HPDE6-E6E7 (cell line): ENCODE data around the gene GATA3.
A peak's percentile ranks its signal among the peaks of the same experiment; 100 is the strongest.

Experiments
- DNase-seq: peaks from one replicate; pipeline ENCODE4 v3.0.0; 2011; ENCODE audit warnings: missing footprints; ENCODE audit errors: extremely low spot score

Gene GATA3

DNA sequence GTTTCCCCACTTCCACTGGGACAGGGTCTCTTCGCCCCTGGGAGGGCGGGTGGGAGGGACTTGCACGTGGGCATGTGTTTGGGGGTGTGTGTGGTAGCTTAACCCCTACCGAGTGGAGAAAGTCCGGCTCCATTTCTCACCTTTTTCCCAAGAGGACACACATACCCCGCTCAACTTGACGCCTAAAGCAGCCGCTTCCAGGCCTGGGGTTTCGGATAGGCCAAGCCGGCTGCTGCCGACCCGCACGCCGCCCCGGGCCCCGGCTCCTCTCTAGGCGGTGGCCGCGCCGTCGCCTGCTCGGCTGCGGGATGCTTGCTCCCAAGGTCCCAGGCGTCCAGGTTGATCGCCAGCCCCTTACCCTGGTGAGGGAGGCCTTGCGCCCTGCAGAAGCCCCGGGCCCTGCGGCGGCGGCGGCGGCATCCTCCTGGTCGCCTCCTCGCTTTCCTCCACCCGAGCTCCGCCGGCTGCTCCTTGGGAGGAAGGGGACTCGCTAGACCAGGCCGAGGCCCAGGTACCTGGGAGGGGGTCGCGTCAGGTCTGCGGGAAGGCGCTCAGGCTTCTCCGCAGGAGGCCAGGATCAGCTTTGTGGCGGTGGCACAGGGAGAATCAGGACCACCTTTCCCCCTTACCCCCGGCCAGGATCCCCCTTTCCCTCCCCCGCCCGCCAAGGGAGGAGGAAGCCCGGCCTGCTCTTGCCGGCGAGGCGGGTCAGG, 3.2 kb upstream of the GATA3 start:
- DNase-seq: no peak

DNA sequence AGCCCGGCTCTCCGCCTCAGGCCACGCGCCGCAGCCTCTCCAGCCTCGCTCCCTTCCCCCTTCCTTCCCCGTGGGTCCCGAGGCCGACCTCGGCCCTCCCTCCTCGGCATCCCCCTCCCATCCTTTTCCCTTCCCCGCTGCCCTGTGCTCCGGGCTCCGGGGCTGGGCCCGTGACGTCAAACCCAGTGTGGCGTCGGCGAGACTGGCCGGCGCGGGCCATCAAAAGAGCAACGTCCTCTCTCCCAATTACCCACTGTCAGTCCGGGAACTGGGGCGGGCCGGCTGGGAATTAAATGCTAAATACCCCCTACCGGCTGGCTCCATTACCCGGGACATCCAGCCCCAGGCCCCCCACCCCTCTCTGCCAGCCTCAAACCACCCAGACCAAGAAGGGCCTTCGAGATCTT, 2.6 kb upstream of the GATA3 start:
- no peak for DNase-seq

DNA sequence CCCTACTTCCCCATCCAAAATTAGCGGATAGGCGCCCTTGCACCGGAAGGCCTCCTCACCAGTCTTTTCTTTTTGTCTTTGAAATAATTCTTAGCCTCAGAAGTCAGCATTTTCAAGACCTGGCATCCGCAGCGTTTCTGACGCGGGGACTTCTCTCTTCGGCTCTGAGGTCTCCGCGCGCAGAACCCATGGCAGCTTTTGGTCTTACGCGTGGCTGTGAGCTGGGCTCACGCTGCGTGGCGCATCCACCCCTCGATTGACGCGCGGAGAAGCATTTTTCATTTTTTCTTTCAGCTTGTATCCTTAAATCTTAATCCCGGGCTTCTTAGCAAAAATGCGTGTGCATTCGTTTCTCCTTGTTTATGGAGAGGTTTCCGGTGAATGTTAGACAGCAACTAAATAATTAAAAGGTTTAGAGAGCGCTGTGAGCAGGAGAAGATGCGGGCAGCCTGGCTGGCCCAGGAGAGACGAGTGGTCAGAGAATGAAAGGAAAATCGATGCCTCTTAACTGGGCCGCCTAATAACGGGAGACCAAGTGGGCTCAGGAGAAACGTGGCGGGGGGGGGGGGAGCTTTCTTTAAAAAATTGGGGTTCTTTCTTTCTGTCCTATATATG, 2.0 kb upstream of the GATA3 start:
- DNase-seq: no peak

DNA sequence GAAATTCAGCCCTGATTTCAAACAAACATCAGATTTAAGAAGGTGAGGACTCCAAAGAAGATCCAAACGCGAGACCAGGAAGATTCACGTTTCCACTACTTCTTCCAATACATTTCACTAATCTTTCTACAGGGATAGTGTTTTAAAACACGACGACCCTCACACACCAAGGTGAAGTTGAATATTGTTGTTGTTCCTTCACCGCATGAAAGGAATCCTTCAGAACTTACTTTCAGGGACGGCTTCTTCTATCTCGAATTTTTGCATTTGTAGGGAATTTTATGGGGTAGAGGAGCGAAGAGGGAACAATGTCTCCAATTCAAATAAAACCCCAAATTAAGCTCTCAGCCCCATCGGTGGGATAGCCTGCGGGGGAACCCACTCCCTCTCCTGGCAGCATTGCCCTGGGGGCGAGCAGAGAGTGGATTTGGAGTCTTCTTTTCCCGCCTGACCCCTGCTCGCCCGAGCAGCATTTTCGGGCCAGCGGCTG, 1.5 kb upstream of the GATA3 start:
- no peak for DNase-seq

DNA sequence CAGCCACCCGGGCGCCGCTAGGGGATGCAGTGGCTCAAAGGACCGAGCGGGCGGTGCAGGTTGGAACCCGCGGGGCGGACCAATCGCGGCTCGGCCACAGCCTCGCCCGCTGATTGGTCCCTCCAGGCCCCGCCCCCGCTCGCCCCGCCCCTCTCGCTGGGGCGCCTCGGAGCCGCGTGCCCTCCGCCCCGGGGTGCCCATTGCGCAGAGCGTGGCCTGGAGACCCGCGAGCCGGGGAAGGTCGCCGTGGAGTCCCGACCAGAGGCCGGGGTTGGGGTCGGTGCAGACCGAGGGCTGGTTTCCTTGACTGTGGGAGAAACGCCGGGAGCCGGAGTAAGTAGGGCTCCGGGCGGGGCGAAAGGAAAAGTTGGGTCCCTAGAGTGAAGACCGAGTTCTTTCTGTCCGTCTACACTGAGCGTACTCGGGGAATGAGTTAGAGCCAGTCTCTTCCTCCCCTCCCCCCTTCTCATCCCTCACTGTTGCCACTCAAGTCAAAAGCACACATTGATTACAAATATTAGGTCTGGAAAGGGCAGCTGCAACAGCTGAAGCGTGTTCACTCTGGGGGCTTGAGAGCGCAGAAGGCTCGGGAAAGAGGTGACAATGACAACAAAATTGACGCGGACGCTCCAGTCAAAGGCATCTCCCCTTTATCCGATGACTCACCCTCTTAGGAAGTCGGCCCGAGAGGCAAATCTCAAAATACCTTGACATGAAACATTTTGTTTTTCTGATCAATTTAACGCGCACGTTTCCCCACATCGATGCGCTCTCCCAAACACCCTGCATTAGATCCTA, 843 bp upstream of the GATA3 start:
- DNase-seq: peak; percentile 69

DNA sequence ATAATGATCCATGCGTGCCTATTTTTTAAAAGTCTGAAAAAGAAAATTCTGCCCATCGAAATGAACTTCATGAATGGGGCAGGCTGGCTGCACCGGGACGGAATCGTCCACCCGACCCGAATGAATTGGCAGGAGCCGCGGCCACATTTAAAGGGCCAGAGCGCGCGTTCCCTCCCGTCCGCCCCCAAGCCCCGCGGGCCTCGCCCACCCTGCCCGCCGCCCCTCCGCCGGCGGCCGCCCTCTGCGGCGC, 319 bp upstream of the GATA3 start:
- no peak for DNase-seq

DNA sequence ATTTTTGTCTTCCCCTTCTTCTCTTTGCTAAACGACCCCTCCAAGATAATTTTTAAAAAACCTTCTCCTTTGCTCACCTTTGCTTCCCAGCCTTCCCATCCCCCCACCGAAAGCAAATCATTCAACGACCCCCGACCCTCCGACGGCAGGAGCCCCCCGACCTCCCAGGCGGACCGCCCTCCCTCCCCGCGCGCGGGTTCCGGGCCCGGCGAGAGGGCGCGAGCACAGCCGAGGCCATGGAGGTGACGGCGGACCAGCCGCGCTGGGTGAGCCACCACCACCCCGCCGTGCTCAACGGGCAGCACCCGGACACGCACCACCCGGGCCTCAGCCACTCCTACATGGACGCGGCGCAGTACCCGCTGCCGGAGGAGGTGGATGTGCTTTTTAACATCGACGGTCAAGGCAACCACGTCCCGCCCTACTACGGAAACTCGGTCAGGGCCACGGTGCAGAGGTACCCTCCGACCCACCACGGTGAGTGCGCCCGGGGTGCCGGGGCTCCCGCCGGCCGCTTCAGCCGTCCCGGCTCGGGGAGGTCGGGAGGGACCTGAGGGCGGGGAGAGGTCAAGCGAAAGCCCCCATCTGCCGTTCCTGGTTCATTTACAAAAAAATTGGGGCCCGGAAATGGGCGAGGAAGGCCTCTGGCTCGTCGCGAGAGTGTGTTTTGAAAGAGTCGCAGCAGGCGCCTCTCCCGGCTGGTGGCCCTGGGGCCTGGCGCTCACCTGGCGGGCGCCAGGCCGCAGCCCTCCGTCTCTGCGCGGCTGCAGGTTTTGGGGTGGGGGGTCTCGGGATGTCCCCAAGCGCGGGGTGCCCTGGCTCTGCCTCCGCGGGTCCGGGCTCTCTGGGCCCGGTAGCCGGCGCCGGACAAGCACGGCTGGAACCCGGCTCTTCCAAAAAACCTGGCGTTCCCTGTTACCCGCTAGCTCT, 1.2 kb downstream of the GATA3 start:
- DNase-seq: no peak

DNA sequence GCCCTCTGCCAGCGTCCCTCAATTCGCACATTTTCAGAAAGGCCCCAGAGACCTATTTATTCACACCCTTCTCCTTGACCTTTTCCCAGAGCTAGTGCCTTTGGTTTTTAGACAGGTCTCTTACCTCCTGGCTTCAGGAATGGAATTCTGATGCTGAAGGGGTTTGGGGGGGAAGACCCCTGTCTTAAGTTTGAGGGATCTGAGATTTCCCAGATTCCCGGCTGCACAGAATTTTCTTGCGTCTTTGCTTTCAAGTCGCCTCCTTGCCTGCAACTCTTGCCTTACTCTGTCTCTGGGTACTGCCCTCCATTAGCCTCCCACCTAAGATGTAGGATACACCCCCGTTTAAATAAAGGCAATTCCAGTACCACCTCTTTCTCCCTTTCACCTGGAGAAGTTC, 1.9 kb downstream of the GATA3 start:
- DNase-seq: no peak

DNA sequence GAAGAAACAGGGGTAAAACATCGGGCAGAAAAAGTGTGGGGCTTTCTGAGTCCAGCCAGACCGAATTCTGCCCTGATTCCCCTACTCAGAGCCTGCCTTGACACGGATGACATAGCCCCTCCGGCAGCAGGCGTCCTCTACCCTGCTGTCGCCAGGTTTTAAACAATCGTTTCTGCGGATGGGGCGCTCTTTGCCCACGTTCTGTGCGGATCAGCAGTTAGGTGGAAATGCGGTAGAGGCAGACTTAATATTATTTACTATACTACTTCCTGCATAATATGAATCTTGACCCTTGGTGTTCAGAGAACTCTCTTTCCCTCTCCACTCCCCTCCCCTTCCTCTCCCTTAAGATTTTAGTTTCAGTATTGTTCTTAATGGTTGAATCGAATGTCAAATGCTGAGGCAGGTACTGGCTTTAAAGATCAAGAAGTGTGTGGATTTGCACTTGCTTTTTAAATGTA, 2.4 kb downstream of the GATA3 start:
- DNase-seq: no peak

DNA sequence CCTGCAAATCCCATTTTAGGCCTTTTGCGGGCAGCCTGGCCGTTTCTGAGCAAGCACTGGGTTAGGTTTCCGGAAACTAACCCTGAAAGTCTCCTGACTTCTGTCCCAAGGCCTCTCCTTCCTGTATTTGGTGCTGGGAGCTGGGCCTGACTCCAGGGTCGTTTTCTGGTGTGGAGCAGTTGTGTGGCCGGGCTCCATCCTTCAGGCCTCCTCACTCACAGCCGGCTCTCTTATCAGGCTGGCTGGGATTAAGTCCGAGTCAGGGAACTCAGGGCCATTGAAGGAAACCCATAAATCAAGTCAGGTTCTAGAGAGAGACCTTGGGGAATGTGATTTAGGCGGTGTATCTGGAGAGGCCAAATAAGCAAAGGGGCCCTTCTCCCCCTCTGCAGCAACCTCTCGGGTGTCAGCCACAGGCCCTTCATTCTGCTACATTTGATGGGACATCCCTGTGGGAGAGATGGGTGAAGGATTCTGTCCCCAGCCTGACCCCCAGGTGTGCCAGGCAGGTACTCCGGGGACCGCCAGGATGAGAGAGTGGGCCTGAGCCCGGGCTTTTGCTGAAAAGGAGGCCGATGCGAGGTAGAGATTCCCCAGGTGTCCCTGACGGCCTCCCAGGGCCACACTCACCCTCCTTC, 3.3 kb downstream of the GATA3 start:
- DNase-seq: no peak

DNA sequence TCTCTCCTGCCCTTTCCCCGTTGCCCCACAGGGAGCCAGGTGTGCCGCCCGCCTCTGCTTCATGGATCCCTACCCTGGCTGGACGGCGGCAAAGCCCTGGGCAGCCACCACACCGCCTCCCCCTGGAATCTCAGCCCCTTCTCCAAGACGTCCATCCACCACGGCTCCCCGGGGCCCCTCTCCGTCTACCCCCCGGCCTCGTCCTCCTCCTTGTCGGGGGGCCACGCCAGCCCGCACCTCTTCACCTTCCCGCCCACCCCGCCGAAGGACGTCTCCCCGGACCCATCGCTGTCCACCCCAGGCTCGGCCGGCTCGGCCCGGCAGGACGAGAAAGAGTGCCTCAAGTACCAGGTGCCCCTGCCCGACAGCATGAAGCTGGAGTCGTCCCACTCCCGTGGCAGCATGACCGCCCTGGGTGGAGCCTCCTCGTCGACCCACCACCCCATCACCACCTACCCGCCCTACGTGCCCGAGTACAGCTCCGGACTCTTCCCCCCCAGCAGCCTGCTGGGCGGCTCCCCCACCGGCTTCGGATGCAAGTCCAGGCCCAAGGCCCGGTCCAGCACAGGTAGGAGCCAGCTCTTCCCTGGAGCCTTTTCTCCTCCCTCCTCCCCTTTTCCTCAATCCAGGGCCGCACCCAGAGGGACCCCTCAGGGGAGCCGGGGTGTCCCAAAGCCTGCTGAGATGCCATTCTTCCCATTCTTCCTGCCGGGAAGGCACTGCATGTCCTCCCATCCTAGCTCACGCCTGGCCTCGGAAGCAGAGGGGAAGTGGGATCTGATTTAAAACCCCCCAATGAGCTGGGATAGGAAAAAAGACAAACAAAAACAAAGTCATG, 4.0 kb downstream of the GATA3 start:
- no peak for DNase-seq

DNA sequence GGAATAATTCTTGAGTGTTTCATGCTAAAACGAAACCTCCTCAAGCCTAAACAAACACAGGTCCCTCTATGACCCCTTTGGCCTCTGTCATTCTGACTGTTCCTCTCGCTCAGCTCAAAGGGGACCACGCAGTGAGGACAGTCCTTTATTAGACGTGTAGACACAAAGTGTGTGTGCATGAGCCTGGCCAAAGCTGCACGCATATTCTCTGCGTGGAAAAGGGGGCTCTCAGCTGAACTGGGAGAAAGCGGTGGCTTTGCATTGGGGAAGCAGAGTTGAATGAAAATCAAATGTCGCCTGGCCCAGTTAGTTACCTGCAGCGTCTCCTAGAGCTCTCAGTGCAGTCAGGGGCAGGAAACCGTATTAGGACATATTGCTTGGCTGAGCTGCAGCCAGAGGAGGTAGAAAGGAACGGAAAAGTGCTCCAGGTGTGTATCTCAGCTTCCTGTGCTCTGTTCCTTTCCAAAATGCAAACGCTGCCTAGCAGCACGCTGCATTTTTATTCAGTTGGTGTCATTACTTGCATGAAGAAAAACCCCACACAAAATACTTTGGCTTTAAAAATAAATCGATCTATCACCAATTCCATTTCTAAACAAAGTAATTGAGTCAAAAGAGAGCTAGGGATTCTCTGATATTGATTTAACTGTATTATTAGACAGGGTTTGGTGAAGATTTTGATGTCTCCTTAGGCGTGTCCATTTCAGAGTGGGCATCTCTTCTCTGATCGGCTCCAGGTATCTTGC, 4.9 kb downstream of the GATA3 start:
- DNase-seq: no peak

DNA sequence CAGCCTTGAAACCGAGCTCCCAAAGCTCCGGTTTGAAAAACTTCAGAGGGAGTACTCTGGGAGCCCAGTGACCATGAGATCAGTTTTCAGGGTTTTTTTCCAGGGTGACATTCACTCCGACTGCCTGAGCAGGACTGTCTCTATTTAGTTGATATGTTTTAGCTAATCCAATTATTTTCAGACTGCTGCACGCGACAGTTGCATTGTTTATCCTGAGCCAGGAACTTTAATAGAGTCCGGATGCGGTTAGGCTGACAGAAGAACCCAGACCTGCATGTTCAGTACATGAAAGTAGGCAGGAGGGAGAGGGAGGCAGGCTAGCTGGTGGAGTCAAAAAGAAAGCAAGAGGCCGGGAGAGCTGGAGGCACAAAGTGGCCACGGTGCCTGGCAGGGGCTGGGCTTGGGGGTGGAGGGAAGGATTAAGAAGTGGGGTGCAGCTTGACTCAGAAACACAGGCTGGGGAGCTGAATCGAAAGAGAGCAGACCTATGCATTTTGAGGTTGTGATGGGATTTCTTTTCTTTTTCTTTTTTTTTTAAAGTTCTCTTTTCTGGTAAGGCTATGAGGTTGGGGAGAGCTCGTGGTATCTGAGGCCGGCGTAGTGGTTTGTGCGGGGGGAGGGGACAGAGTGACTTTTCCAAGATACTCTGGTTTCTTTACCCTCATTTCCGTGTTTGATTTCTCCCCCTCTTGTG, 5.7 kb downstream of the GATA3 start:
- no peak for DNase-seq

DNA sequence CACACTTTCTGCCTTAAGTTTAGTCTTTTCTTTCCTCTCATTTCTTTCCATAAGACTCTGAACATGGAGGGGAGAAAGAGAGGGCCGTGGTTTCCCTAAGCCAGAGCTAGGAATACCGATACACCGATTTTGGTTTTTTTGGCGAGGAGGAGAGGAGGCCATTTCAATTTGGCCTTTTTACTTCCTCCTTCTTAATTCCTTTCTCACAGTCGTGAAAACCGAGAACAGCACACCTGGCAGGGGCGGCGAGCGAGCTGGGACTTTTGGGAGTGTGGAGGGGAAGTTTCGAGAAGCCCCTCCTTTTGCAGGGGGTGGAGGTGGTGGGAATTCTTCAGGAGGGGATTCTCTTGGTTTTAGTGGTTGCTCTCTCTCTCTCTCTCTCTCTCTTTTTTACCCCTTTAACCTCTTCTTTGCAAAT, 6.2 kb downstream of the GATA3 start:
- DNase-seq: no peak

DNA sequence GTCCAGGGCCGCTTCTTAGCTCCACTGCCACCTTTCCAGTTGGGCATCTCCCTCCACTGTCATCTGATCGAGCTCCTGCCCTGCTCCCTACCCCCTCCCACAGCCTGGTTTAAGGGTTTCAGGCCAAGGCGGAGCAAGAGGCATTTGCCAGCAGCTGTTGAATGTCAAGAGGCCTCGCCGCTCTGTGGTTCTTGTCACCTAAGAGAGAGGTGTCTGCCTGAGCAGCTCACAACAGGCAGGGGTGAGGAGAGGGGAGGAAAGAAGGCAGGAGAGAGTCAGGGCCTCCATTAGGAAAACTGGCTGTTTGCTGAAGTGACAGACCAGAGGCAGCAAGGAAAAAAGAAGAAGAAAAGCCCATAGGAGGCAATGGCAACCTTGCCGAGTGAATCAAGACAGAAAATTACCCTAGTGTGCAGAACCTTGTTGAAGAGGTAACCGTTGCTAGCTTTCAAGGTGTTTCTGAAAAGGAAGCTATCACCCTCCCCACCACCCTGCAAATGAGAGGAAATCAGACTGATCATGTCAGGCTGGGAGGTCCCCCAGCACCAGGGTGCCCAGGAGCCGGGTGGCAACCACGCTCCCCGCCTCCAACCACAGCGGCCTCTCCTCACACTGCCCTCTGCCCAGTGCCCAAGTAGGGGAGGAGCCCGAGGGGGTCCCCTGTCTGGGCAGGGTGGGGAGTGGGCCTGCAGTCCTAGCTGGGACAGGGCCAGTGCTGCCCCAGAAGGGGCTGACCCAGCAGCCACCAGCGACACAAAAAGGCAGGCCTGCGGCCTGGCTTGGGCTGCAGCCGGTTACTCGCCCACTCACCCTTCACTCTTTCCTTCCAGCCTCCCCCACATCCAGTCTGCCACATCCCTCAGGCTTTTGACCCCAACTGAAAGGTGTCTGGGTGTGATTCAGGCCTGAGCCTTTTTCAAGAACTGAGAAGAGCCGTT, 7.1 kb downstream of the GATA3 start:
- no peak for DNase-seq

DNA sequence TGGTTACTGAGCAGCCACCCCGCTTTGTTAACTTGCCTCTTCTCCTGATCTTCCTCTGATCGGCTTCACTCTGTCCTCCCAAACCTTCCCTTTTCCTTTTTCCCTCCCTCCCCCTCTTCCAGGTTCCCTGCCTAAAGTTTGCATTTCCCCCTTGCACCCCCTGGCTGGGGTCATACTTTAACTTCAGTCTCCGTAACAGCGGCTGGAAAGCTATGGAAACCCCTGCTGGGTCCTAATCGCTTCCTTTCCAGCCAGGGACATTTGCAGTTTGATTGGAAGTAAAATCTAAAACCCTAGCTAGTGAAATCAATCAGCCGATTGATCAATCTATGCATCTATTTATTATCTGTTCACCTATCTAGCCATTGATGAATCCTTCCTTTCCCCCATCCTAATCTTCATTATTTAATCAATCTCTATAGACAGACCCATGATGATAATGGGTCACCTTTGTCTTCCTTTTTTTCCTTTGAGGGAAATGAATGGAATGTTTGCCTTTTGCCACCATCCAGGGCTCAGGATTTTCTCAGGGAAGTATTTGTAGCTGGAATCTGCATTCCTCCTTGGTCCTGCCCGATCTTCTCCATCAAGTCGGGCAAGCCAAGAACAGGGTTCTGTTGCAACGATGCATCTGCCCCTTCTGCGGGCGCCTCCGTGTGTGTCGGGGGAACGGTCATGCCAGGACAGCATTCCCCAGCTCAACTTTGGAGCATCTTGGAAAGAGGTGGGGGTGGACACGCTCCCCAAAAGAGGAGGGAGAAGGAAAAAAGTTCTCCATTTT, 8.8 kb downstream of the GATA3 start:
- DNase-seq: no peak

DNA sequence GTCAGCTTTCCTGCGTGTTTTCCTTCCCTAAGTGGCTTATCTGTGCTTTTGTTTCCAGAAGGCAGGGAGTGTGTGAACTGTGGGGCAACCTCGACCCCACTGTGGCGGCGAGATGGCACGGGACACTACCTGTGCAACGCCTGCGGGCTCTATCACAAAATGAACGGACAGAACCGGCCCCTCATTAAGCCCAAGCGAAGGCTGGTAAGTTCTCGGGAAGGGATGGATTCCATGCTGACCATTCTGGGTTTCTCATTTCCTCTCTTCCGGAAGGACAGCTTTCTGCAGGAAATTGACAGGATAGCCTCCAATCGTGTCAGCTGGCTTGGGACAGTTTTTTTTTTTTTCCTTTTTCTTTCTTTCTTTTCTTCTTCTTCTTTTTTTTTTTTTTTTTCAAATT, 9.4 kb downstream of the GATA3 start:
- DNase-seq: no peak
